GM12878 (cell line): ENCODE measurements around the gene DBI. TPM values are rescaled to one million over a fixed set of nuclear protein-coding genes. Genes with fewer than 3 reads are reported as not detected.

Source experiments
- ATAC-seq: fragments of 200-7000 bp; cut with Tn5 transposase; 3 replicates; pipeline ENCODE4 v1.9.1; 2020; ENCODE audit warnings: mild to moderate bottlenecking, moderate library complexity
- BruUV-seq: library from RNA; stranded (reverse); fragments of 400-500 nt; replicated peaks from 2 replicates; lab custom pipeline; 2021; lab: Mats Ljungman, UMichigan
- CTCF ChIA-PET: fragments of 300-600 bp; sonication (Branson Sonifier 250); formaldehyde crosslinking; extraction: SDS; loops from one replicate; lab custom pipeline; 2021; ENCODE audit warnings: inconsistent platforms; lab: Yijun Ruan, JAX
- POLR2A ChIA-PET: fragments of 350-600 bp; formaldehyde crosslinking; extraction: SDS; loops from one replicate; lab custom pipeline; 2021; ENCODE audit warnings: inconsistent platforms; lab: Charles Lee
- RAD21 ChIA-PET: fragments of 300-600 bp; sonication (Branson Sonifier 250); formaldehyde crosslinking; loops from one replicate; lab custom pipeline; 2023; ENCODE audit warnings: antibody characterized with exemption; ENCODE audit not compliant: unreplicated experiment; lab: Charles Lee
- SMC1A ChIA-PET: fragments of 300-600 bp; sonication (Branson Sonifier 250); formaldehyde crosslinking; loops from one replicate; lab custom pipeline; 2023; ENCODE audit not compliant: unreplicated experiment, uncharacterized antibody; lab: Charles Lee
- DNase-seq: peaks from one replicate; pipeline ENCODE4 v3.0.0-alpha.2; 2011; ENCODE audit warnings: low read depth, low spot score
- FAIRE-seq: peaks from 3 replicates; lab custom pipeline; 2011; peaks lifted over from hg19 to GRCh38; lab: Jason Lieb, UNC
- H2AFZ ChIP-seq: 2 replicates; pipeline ENCODE4 v1.6.0; 2011; ENCODE audit warnings: low read depth, low read length, control low read depth; ENCODE audit not compliant: control insufficient read depth
- H3K27ac ChIP-seq: 2 replicates; pipeline ENCODE4 v1.5.1; 2011; ENCODE audit warnings: control low read depth; ENCODE audit not compliant: control insufficient read depth, insufficient read depth
- H3K27me3 ChIP-seq, 2 experiments: replicated peaks in 1 of 2; 2 replicates each; pipeline versions ENCODE4 v1.6.0 to v1.6.1; 2011; ENCODE audit warnings: low read length in 1 of 2; ENCODE audit not compliant: control insufficient read depth in 2 of 2, insufficient read depth in 2 of 2
- H3K36me3 ChIP-seq, 2 experiments: 2 replicates each; pipeline ENCODE4 v1.5.1; 2011; ENCODE audit warnings: low read length in 1 of 2; ENCODE audit not compliant: control insufficient read depth in 2 of 2, insufficient read depth in 2 of 2
- H3K4me1 ChIP-seq: 2 replicates; pipeline ENCODE4 v1.6.1; 2011; ENCODE audit warnings: mild to moderate bottlenecking, low read length, moderate library complexity, mixed read lengths; ENCODE audit not compliant: control insufficient read depth, insufficient read depth
- H3K4me2 ChIP-seq: 2 replicates; pipeline ENCODE4 v1.6.0; 2011; ENCODE audit warnings: control low read depth; ENCODE audit not compliant: control insufficient read depth, insufficient read depth
- H3K4me3 ChIP-seq: fragments of 200-600 bp; sonication (generic); 2 replicates; pipeline ENCODE4 v1.5.1; 2016
- H3K79me2 ChIP-seq: 2 replicates; pipeline ENCODE4 v1.6.0; 2011; ENCODE audit warnings: low read length; ENCODE audit not compliant: control insufficient read depth, insufficient read depth
- H3K9ac ChIP-seq: 2 replicates; pipeline ENCODE4 v1.8.0; 2011; ENCODE audit warnings: low read length, control low read depth, mixed read lengths; ENCODE audit not compliant: control insufficient read depth, insufficient read depth
- H3K9me3 ChIP-seq: replicated peaks from 3 replicates; pipeline ENCODE4 v1.5.1; 2011; ENCODE audit warnings: mild to moderate bottlenecking, low read length; ENCODE audit not compliant: control insufficient read depth, insufficient read depth
- H4K20me1 ChIP-seq: 2 replicates; pipeline ENCODE4 v1.6.0; 2011; ENCODE audit not compliant: control insufficient read depth, insufficient read depth
- DPF2 ChIP-seq: fragments of 450-650 bp; IDR thresholded peaks from 2 replicates; pipeline ENCODE4 v1.6.1; 2017; ENCODE audit warnings: mild to moderate bottlenecking
- IKZF1 ChIP-seq: fragments of 450-650 bp; conservative IDR thresholded peaks from 2 replicates; pipeline ENCODE4 v1.6.1; 2017; ENCODE audit warnings: antibody characterized with exemption, mild to moderate bottlenecking
- MTA2 ChIP-seq: fragments of 450-650 bp; IDR thresholded peaks from 2 replicates; pipeline ENCODE4 v1.6.1; 2016; ENCODE audit warnings: low read depth, mild to moderate bottlenecking, moderate library complexity
- MYB ChIP-seq: fragments of 150-350 bp; IDR thresholded peaks from 2 replicates; pipeline ENCODE4 v1.6.1; 2014; ENCODE audit warnings: mild to moderate bottlenecking, low read depth, low read length, borderline replicate concordance
- POLR2A ChIP-seq: IDR thresholded peaks from 2 replicates; pipeline ENCODE4 v1.6.1; 2011; ENCODE audit warnings: low read depth, mild to moderate bottlenecking, low read length
- RAD51 ChIP-seq: fragments of 450-650 bp; IDR thresholded peaks from 2 replicates; pipeline ENCODE4 v1.6.1; 2016; ENCODE audit warnings: moderate library complexity, mild to moderate bottlenecking, inconsistent platforms
- SPI1 ChIP-seq: IDR thresholded peaks from 2 replicates; pipeline ENCODE4 v1.6.1; 2011; ENCODE audit warnings: low read depth, mild to moderate bottlenecking, low read length, moderate library complexity, borderline replicate concordance; ENCODE audit not compliant: insufficient read depth
- SUZ12 ChIP-seq: fragments of 200-600 bp; sonication (generic); IDR thresholded peaks from one replicate; pipeline ENCODE4 v1.6.1; 2018; ENCODE audit warnings: antibody characterized with exemption, mild to moderate bottlenecking; ENCODE audit not compliant: unreplicated experiment
- WRNIP1 ChIP-seq: IDR thresholded peaks from 2 replicates; pipeline ENCODE4 v1.6.1; 2011; ENCODE audit warnings: low read depth, low read length, improper control_type of control experiment, borderline replicate concordance
- ZNF24 ChIP-seq: fragments of 450-650 bp; IDR thresholded peaks from 2 replicates; pipeline ENCODE4 v1.6.1; 2017; ENCODE audit warnings: antibody characterized with exemption, mild to moderate bottlenecking
- WGBS: methylation state at CpG from one replicate; pipeline ENCODE4 v1.1.6; 2016; ENCODE audit warnings: low lambda C conversion rate; ENCODE audit not compliant: insufficient replicate concordance, insufficient coverage; ENCODE audit errors: missing lambda C conversion rate; 5-methylcytosine and 5-hydroxymethylcytosine counted together
- in situ Hi-C: fragments of 300-500 bp; cut with MboI; formaldehyde crosslinking; loops from 9 replicates; pipeline ENCODE4 v1.14.3; 2018; ENCODE audit warnings: mixed read lengths
- intact Hi-C: fragments of 100-400 bp; cut with micrococcal nuclease; formaldehyde crosslinking; loops from one replicate; pipeline ENCODE4 v1.14.2; 2022; ENCODE audit not compliant: unreplicated experiment
- polyA plus RNA-seq, 11 experiments: library from polyadenylated mRNA; depleted of rRNA in 4 of 11; unstranded in 6 of 11; stranded (reverse) in 5 of 11; fragments of >200 nt; fragmentation: Nextera tagmentation in 4 of 11; fragmentation: Illumina TruSeq in 1 of 11; extraction: Ambion mirVana in 4 of 11; extraction: Trizol in 1 of 11; gene quantifications; 1 replicate in 1 of 11; 2 replicates in 10 of 11; pipeline versions ENCODE4 v1.2.1 to v1.2.3, GENCODE V29; 2011 to 2016; ENCODE audit warnings: inconsistent platforms in 2 of 11, missing spikeins in 2 of 11, low read depth in 1 of 11
- total RNA-seq, 4 experiments: library from RNA; depleted of rRNA in 3 of 4; stranded (reverse); fragments of >200 nt in 3 of 4; fragmentation: Illumina TruSeq in 1 of 4; extraction: Trizol in 1 of 4; gene quantifications; 2 replicates each; pipeline versions ENCODE4 v1.2.1 to v1.2.3, GENCODE V29; 2013 to 2021
- TF ChIP-seq, protein P1 (sequence below): IDR thresholded peaks from 2 replicates; pipeline ENCODE4 v1.6.1; 2011; ENCODE audit warnings: borderline replicate concordance, low read depth, mild to moderate bottlenecking, moderate library complexity, low read length; ENCODE audit not compliant: insufficient read depth, poor library complexity, severe bottlenecking
- TF ChIP-seq, protein P2 (sequence below): IDR thresholded peaks from 2 replicates; pipeline ENCODE4 v1.6.1; 2012; ENCODE audit warnings: low read depth, low read length, improper control_type of control experiment
- TF ChIP-seq, protein P3 (sequence below): IDR thresholded peaks from 2 replicates; pipeline ENCODE4 v1.6.1; 2011; ENCODE audit warnings: borderline replicate concordance, low read depth, mild to moderate bottlenecking, moderate library complexity, mixed read lengths, low read length; ENCODE audit not compliant: insufficient read depth; ENCODE audit errors: extremely low read length

The DBI gene
- total and polyA plus RNA-seq, 10 of the 15 experiments (the other 5 are each of a cell fraction or from before 2014, with no cell fraction given) = 248 to 2,567 (median 943) TPM

DNA sequence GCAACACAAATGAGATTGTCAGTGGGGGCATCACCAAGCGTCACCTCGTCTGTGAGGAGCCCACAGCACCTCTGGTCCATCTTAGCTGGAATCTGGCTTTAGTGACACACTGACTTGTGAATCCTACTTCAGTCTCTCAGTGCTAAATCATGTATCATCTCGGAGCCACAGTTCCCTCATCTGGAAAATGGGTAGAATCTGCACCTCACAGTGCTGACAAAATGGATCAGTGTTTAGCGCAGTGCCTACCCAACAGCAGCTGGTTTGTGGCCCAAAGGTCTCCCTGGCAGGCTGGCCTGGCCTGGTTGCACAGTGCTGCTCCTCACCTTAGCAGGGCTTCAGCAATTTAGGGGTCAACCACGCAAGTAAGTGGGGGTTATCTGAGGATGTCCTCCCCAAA, 10.0 kb downstream of the DBI start:
- peaks cover 10 to 18% of the 10 kb centered on the region in 2 experiments for H3K36me3 ChIP-seq
- H3K4me3 ChIP-seq = no peak overlapping the region
- H3K27me3 ChIP-seq = no peaks in the 10 kb centered on the region
- H3K4me2 ChIP-seq = no peak overlapping the region
- RAD21 ChIA-PET = no interaction called here
- intact Hi-C loops = no loop called here
- no TSS peak for BruUV-seq
- DNase-seq (no peak), ATAC-seq (peak; percentile 41)
- no peaks in the 10 kb centered on the region for H4K20me1 ChIP-seq
- SMC1A ChIA-PET = interaction anchor here (2.7 kb wide), 1 partner anchor 9 kb away, joined by 16 read pairs; no protein-coding TSS in a partner anchor
- in situ Hi-C loops = no loop called here
- no peak overlapping the region for H2AFZ ChIP-seq
- 0 out of 2 replicates have a peak, but pooled peaks cover under 1% of the 10 kb centered on the region for H3K4me1 ChIP-seq
- CTCF ChIA-PET = no interaction called here
- no peaks in the 10 kb centered on the region for H3K79me2 ChIP-seq
- POLR2A ChIA-PET = interaction anchor here (0.6 to 2.6 kb wide), 2 partner anchors 9 to 21 kb away, joined by 4 to 13 read pairs; partner anchors contain the start of genes C2orf76 and DBI
- H3K9ac ChIP-seq = no peak overlapping the region
- H3K9me3 ChIP-seq = no peaks in the 10 kb centered on the region; the same call in 2 of the 3 replicates
- TF ChIP-seq POLR2A (0 out of 2 replicates have a peak, but pooled peaks have one; percentile 30), ZNF24 (no peak)
- TF ChIP-seq, all 136 proteins: peak for 1
- no peak for FAIRE-seq
- H3K27ac ChIP-seq = no peak overlapping the region
- WGBS = 91% methylated on average over 5 of the region's 5 CpGs

DNA sequence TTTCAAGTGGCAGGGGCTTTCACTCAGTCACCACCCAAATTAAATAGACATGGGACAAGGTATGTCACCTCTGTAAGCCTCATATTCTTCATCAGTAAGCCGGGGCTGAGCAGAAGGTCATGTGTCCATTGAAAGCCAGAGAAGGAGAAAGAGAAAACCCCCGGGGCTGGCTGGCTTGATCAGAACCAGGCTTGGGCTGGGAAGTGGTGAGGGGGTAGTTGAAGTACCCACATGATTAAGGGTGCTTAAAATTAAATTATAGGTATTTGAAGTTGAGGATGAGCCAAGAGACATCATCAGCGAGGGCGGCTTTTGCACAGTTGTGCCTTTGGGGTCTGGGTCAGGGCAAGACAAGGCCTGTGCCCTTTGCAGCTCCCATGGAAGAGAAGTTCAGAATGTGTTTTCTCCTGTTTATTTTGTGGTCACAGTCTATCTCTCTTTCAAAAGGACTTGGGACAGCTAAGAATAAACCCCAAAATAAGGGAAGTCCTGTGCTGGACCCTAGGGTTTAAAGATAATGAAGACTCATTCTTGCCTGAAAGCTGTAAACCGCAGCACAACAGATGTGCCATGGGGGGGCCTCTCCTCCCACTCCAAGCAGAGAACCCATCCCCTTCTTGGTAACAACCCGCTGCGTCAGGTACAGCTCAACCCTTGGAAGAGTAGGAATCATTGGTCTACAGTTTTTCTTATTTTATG, 10.7 kb downstream of the DBI start:
- H3K4me1 ChIP-seq = no peaks in the 10 kb centered on the region
- no TSS peak for BruUV-seq
- H3K9me3 ChIP-seq = no peaks in the 10 kb centered on the region; the same call in 2 of the 3 replicates
- no peak overlapping the region for H3K4me2 ChIP-seq
- in situ Hi-C loops = no loop called here
- FAIRE-seq (no peak), DNase-seq (no peak), ATAC-seq (peak; percentile 58)
- no peaks in the 10 kb centered on the region for H3K27me3 ChIP-seq
- 71% methylated on average over 7 of the region's 7 CpGs for WGBS
- CTCF ChIA-PET = interaction anchor here (0.7 to 1.0 kb wide), 3 partner anchors 9 to 68 kb away, joined by 3 to 4 read pairs (median 4); no protein-coding TSS in a partner anchor
- H2AFZ ChIP-seq = no peak overlapping the region
- H3K9ac ChIP-seq = no peak overlapping the region
- intact Hi-C loops = no loop called here
- peaks cover 9 to 12% of the 10 kb centered on the region in 2 experiments; a peak in 3 of 4 replicates for H3K36me3 ChIP-seq
- H3K79me2 ChIP-seq = no peaks in the 10 kb centered on the region
- POLR2A ChIA-PET = interaction anchor here (0.6 to 2.6 kb wide), 3 partner anchors 10 to 21 kb away, joined by 4 to 13 read pairs (median 8); partner anchors contain the start of genes C2orf76 and DBI
- no peak overlapping the region for H3K27ac ChIP-seq
- RAD21 ChIA-PET = interaction anchor here (0.6 to 1.7 kb wide), 4 partner anchors 9 to 407 kb away, joined by 3 to 4 read pairs (median 3); no protein-coding TSS in a partner anchor
- H3K4me3 ChIP-seq = no peak overlapping the region
- SMC1A ChIA-PET = interaction anchor here (0.9 to 2.7 kb wide), 5 partner anchors 8 to 33 kb away, joined by 3 to 16 read pairs (median 3); no protein-coding TSS in a partner anchor
- H4K20me1 ChIP-seq = no peaks in the 10 kb centered on the region
- TF ChIP-seq MTA2 (no peak), RAD51 (no peak), WRNIP1 (no peak), MYB (no peak), DPF2 (no peak), SUZ12 (no peak), SPI1 (peak; percentile 40; the same call in 1 of the 2 replicates), IKZF1 (peak; percentile 13; the same call in 1 of the 2 replicates)
- TF ChIP-seq, protein P1, sequence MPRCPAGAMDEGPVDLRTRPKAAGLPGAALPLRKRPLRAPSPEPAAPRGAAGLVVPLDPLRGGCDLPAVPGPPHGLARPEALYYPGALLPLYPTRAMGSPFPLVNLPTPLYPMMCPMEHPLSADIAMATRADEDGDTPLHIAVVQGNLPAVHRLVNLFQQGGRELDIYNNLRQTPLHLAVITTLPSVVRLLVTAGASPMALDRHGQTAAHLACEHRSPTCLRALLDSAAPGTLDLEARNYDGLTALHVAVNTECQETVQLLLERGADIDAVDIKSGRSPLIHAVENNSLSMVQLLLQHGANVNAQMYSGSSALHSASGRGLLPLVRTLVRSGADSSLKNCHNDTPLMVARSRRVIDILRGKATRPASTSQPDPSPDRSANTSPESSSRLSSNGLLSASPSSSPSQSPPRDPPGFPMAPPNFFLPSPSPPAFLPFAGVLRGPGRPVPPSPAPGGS = no peak
- TF ChIP-seq, protein P2, sequence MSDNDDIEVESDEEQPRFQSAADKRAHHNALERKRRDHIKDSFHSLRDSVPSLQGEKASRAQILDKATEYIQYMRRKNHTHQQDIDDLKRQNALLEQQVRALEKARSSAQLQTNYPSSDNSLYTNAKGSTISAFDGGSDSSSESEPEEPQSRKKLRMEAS = no peak
- TF ChIP-seq, protein P3, sequence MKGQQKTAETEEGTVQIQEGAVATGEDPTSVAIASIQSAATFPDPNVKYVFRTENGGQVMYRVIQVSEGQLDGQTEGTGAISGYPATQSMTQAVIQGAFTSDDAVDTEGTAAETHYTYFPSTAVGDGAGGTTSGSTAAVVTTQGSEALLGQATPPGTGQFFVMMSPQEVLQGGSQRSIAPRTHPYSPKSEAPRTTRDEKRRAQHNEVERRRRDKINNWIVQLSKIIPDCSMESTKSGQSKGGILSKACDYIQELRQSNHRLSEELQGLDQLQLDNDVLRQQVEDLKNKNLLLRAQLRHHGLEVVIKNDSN = no peak
